Measurements from ENCODE around the gene GSTO1. TPM values are rescaled to one million over a fixed set of nuclear protein-coding genes. Genes with fewer than 3 reads are reported as not detected.

The GSTO1 gene
- total RNA-seq, 1 donor from 2014 or later, result 189 TPM

GRCh38 chr10:104301907-104302690 is 47.4 kb downstream of the GSTO1 start:
- no peak overlapping the region for H3K4me3 ChIP-seq
- H3K27me3 ChIP-seq (ENCODE audit: low read depth), result no peaks in the 10 kb centered on the region
- H3K36me3 ChIP-seq, result no peaks in the 10 kb centered on the region
- H3K4me1 ChIP-seq, result peaks cover 98% of the 10 kb centered on the region
- H3K27ac ChIP-seq (replicated peaks), result peak overlapping the region; percentile 94
- no peak for TF ChIP-seq CTCF (IDR thresholded peaks at IDR 0.05; ENCODE audit: borderline replicate concordance)
- no peak for DNase-seq
- intact Hi-C loops (cut with micrococcal nuclease), result loop anchor here (5.0 kb wide), 1 partner anchor 35 kb away; the partner anchor contains the start of gene ITPRIP
- H3K9me3 ChIP-seq (replicated peaks), result no peaks in the 10 kb centered on the region

GRCh38 chr10:104303594-104304355 is 49.1 kb downstream of the GSTO1 start:
- Histone ChIP-seq H3K4me1 (peaks cover 100% of the 10 kb centered on the region), H3K27ac (replicated peaks) (peak overlapping the region; percentile 94), H3K36me3 (peaks cover 4% of the 10 kb centered on the region), H3K4me3 (no peak overlapping the region), H3K27me3 (ENCODE audit: low read depth) (no peaks in the 10 kb centered on the region), H3K9me3 (replicated peaks) (no peaks in the 10 kb centered on the region)
- no peak for TF ChIP-seq CTCF (IDR thresholded peaks at IDR 0.05; ENCODE audit: borderline replicate concordance)
- intact Hi-C loops (cut with micrococcal nuclease), result loop anchor here (5.0 kb wide), 1 partner anchor 34 kb away; the partner anchor contains the start of gene ITPRIP
- no peak for DNase-seq

GRCh38 chr10:104304356-104304745 is 49.7 kb downstream of the GSTO1 start:
- no peaks in the 10 kb centered on the region for H3K9me3 ChIP-seq (replicated peaks)
- H3K27ac ChIP-seq (replicated peaks), result peak overlapping the region; percentile 94
- peaks cover 100% of the 10 kb centered on the region for H3K4me1 ChIP-seq
- H3K4me3 ChIP-seq, result no peak overlapping the region
- DNase-seq, result no peak
- TF ChIP-seq CTCF (IDR thresholded peaks at IDR 0.05; ENCODE audit: borderline replicate concordance), result no peak
- H3K36me3 ChIP-seq, result peaks cover 6% of the 10 kb centered on the region
- intact Hi-C loops (cut with micrococcal nuclease), result loop anchor here (5.0 kb wide), 1 partner anchor 33 kb away; the partner anchor contains the start of gene ITPRIP
- no peaks in the 10 kb centered on the region for H3K27me3 ChIP-seq (ENCODE audit: low read depth)

- Histone ChIP-seq H3K9me3 (replicated peaks) (no peaks in the 10 kb centered on the region), H3K4me3 (peak overlapping the region; percentile 22), H3K27me3 (ENCODE audit: low read depth) (no peaks in the 10 kb centered on the region), H3K36me3 (peaks cover 6% of the 10 kb centered on the region), H3K4me1 (peaks cover 100% of the 10 kb centered on the region), H3K27ac (replicated peaks) (peak overlapping the region; percentile 94)
- intact Hi-C loops (cut with micrococcal nuclease), result loop anchor here (5.0 kb wide), 2 partner anchors 32 to 47 kb away; partner anchors contain the start of genes CFAP58 and ITPRIP
- no peak for DNase-seq
- TF ChIP-seq CTCF (IDR thresholded peaks at IDR 0.05; ENCODE audit: borderline replicate concordance), result no peak
These were observed 50.2 kb downstream of the GSTO1 start for GRCh38 chr10:104304927-104305326.

- no peak for DNase-seq
- Histone ChIP-seq H3K36me3 (peaks cover 6% of the 10 kb centered on the region), H3K4me1 (peaks cover 100% of the 10 kb centered on the region), H3K4me3 (no peak overlapping the region), H3K27ac (replicated peaks) (peak overlapping the region; percentile 94), H3K9me3 (replicated peaks) (no peaks in the 10 kb centered on the region), H3K27me3 (ENCODE audit: low read depth) (no peaks in the 10 kb centered on the region)
- intact Hi-C loops (cut with micrococcal nuclease), result loop anchor here (5.0 kb wide), 1 partner anchor 45 kb away; the partner anchor contains the start of gene CFAP58
- no peak for TF ChIP-seq CTCF (IDR thresholded peaks at IDR 0.05; ENCODE audit: borderline replicate concordance)
These were observed 52.2 kb downstream of the GSTO1 start for GRCh38 chr10:104306897-104307296.

Measured in left ventricle myocardium inferior (tissue), 1 donor.